BLaER1 treated with 17β-estradiol and CSF1 and Interleukin-3, amounts not matched to agents 10 nM and 100 nM (cell line): Measurements from ENCODE around the gene PALM.
A peak's percentile ranks its signal among the peaks of the same experiment; 100 is the strongest.

Experiments used
- H3K27ac ChIP-seq, 11 experiments: shearing (Covaris generic); formaldehyde crosslinking; 2 replicates each; pipeline ENCODE4 v1.8.1; 2022
- H3K27me3 ChIP-seq, 11 experiments: shearing (Covaris generic); formaldehyde crosslinking; 2 replicates each; pipeline ENCODE4 v1.8.1; 2022
- H3K36me3 ChIP-seq, 11 experiments: shearing (Covaris generic); formaldehyde crosslinking; 2 replicates each; pipeline ENCODE4 v1.8.1; 2022
- H3K4me1 ChIP-seq, 10 experiments: shearing (Covaris generic); formaldehyde crosslinking; 2 replicates each; pipeline ENCODE4 v1.8.1; 2022
- H3K4me2 ChIP-seq, 11 experiments: shearing (Covaris generic); formaldehyde crosslinking; 2 replicates each; pipeline ENCODE4 v1.8.1; 2022
- H3K4me3 ChIP-seq, 10 experiments: shearing (Covaris generic); formaldehyde crosslinking; 2 replicates each; pipeline ENCODE4 v1.8.1; 2022
- H3K9ac ChIP-seq, 11 experiments: shearing (Covaris generic); formaldehyde crosslinking; 2 replicates each; pipeline ENCODE4 v1.8.1; 2022
- H3K9me3 ChIP-seq, 11 experiments: shearing (Covaris generic); formaldehyde crosslinking; replicated peaks in 1 of 11; 2 replicates each; pipeline ENCODE4 v1.8.1; 2022
- H4K20me1 ChIP-seq, 11 experiments: shearing (Covaris generic); formaldehyde crosslinking; 2 replicates each; pipeline ENCODE4 v1.8.1; 2022
- Cebpa-rat ChIP-seq, 11 experiments: shearing (Covaris generic); IDR thresholded peaks; 2 replicates each; pipeline ENCODE4 v1.8.1; 2022

The PALM gene

DNA sequence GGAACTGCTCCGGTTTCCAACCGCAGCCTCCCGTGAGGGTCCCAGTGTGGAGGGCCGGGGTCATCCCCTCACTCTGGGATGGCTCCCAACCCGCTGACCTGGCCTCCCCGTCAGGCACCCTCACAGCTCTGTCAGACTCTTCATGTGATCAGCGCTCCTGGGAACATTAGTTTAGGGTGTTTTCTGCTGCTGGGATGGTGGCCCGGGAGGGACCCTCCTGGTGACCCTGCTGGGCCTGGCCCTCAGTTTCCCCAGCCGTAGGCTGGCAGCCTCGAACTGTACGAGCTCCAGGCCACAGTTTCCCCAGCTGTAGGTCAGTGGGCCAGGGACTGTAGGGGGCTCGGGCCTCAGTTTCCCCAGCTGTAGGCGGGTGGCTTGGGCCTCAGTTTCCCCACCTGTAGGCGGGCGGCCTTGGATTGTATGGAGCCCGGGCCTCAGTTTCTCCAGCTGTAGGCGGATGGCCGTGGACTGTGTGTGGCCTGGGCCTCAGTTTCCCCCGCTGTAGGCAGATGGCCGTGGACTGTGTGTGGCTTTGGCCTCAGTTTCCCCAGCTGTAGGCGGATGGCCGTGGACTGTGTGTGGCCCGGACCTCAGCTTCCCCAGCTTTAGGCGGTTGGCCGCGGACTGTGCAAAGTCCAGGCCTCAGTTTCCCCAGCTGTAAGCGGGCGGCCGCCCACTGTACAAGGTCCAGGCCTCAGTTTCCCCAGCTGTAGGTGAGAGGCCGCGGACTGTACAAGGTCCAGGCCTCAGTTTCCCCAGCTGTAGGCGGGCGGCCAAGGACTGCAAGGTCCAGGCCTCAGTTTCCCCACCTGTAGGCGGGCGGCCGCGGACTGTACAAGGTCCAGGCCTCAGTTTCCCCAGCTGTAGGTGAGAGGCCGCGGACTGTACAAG, 87.2 kb downstream of the PALM start:
- Histone ChIP-seq H4K20me1 (peaks cover 31 to 35% (median 32%) of the 10 kb centered on the region in 11 experiments), H3K4me1 (peaks cover 31 to 45% (median 38%) of the 10 kb centered on the region in 10 experiments), H3K27me3 (no peaks in the 10 kb centered on the region), H3K4me3 (peak overlapping the region; percentile 58 to 76 (median 67)), H3K27ac (peak overlapping the region; percentile 22 to 96 (median 84); a peak in 21 of 22 replicates), H3K9me3 (peaks cover 0 to 3% (median 0%) of the 10 kb centered on the region in 11 experiments; a peak in 2 of 22 replicates), H3K4me2 (peak overlapping the region; percentile 78 to 98 (median 92)), H3K9ac (peak overlapping the region; percentile 76 to 98 (median 84)), H3K36me3 (peaks cover 17 to 31% (median 30%) of the 10 kb centered on the region in 11 experiments)
- no peak for TF ChIP-seq Cebpa-rat (IDR thresholded peaks at IDR 0.05)

- peak within 1 kb of the TSS; percentile 89 to 99 (median 96) for H3K4me2 ChIP-seq
- H4K20me1 ChIP-seq: peaks cover 41 to 45% (median 42%) of the 10 kb centered on the region in 11 experiments
- peaks cover 26 to 40% (median 39%) of the 10 kb centered on the region in 11 experiments for H3K36me3 ChIP-seq
- TF ChIP-seq Cebpa-rat (IDR thresholded peaks at IDR 0.05): no peak
- peak within 1 kb of the TSS; percentile 93 to 99 (median 97) for H3K9ac ChIP-seq
- peak within 1 kb of the TSS; percentile 85 to 100 (median 99) for H3K4me3 ChIP-seq
- peak within 1 kb of the TSS; percentile 92 to 99 (median 96) for H3K27ac ChIP-seq
- H3K9me3 ChIP-seq: peaks cover 0 to 3% (median 0%) of the 10 kb centered on the region in 11 experiments; a peak in 2 of 22 replicates
- peaks cover 33 to 47% (median 45%) of the 10 kb centered on the region in 10 experiments for H3K4me1 ChIP-seq
- no peaks in the 10 kb centered on the region for H3K27me3 ChIP-seq
Observed at GRCh38 chr19:796692-797527, 88.2 kb downstream of the PALM start, which contains the start of gene PTBP1. Gene PTBP1 (plus strand): TSS chr19:797452. CDS start chr19:797498, 46 bp downstream.
